Heart left ventricle (tissue), 13 donors: ENCODE results near the gene RPS3.

Experiments
- CTCF ChIP-seq, 12 donors: fragments of 200-600 bp; sonication (generic) in 4 of 12; IDR thresholded peaks; one replicate each; pipeline versions ENCODE4 v1.5.0 to v1.8.0; 2018 to 2022; ENCODE audit warnings: antibody characterized with exemption in 12 of 12, mild to moderate bottlenecking in 5 of 12
- POLR2A ChIP-seq, 2 donors: fragments of 450-650 bp; IDR thresholded peaks; one replicate each; pipeline ENCODE4 v1.6.1; 2017; ENCODE audit warnings: antibody characterized with exemption in 2 of 2, mild to moderate bottlenecking in 2 of 2, moderate library complexity in 2 of 2
- donor health status: ischemic (EF 13 %, LVEDD 7.1; RV severe dilation, severe dysfunction).
- donor health status: DM: no; HTN: yes; CAD: no.
- donor health status: DM: no; HTN: no; CAD: no.
- donor health status: ischemic (EF 25% LVEDD 6.9; RV normal size, moderate dysfunction).
- donor health status: ischemic (EF 25% LVEDD 5.7; RV mildly dilated, moderate dysfunction).
- donor health status: ischemic (EF 35%, LVEDD 5.7; RV mildly dilated, moderate dysfunction).
- donor health status: nonischemic (EF 11% LVEDD 7.7; RV severe dilation, severe dysfunction).
- donor health status: DM: yes; HTN: yes; CAD: no.
- donor health status: PGD.
- donor health status: ischemic (EF 29% LVEDD 5.4; RV normal size, mild dysfunction).
- donor health status: nonischemic (EF 23%, LVEDD 6.1; RV moderate dilation, normal function).

GRCh38 chr11:75445315-75445953 lies 46.1 kb downstream of the RPS3 start:
- TF ChIP-seq CTCF (IDR thresholded peaks at IDR 0.05) (peak; percentile 92 to 98 (median 94)), POLR2A (IDR thresholded peaks at IDR 0.05) (no peak)
